MCF 10A (cell line): ENCODE data around the gene NLRP4. TPM values are rescaled to one million over a fixed set of nuclear protein-coding genes. Genes with fewer than 3 reads are reported as not detected.

Experiments used
- BruUV-seq: library from RNA; stranded (reverse); fragments of 400-500 nt; replicated peaks from 2 replicates; lab custom pipeline; 2021; lab: Mats Ljungman, UMichigan
- CTCF ChIA-PET: fragments of 300-600 bp; sonication (Branson Sonifier 250); formaldehyde crosslinking; extraction: SDS; loops from one replicate; lab custom pipeline; 2021; ENCODE audit warnings: antibody characterized with exemption, inconsistent platforms; lab: Yijun Ruan, JAX
- POLR2A ChIA-PET: fragments of 300-600, 350-650 bp; sonication (Branson Sonifier 250); formaldehyde crosslinking; extraction: SDS; loops from one replicate; lab custom pipeline; 2020; ENCODE audit warnings: antibody characterized with exemption, inconsistent platforms; lab: Yijun Ruan, JAX
- DNase-seq: peaks from one replicate; pipeline ENCODE4 v3.0.0-alpha.2; 2018; ENCODE audit not compliant: unreplicated experiment
- H3K27ac Mint-ChIP-seq: one replicate; pipeline ENCODE4 v1.8.0; 2022; ENCODE audit warnings: mild to moderate bottlenecking, low read depth, mixed read lengths; ENCODE audit not compliant: unreplicated experiment
- H3K27me3 Mint-ChIP-seq: one replicate; pipeline ENCODE4 v1.8.0; 2022; ENCODE audit warnings: mixed read lengths; ENCODE audit not compliant: insufficient read depth, unreplicated experiment
- H3K36me3 Mint-ChIP-seq: one replicate; pipeline ENCODE4 v1.8.0; 2022; ENCODE audit warnings: mild to moderate bottlenecking, moderate library complexity, mixed read lengths; ENCODE audit not compliant: insufficient read depth, unreplicated experiment
- H3K4me1 Mint-ChIP-seq: one replicate; pipeline ENCODE4 v1.8.0; 2022; ENCODE audit warnings: mixed read lengths; ENCODE audit not compliant: insufficient read depth, unreplicated experiment
- H3K4me3 Mint-ChIP-seq: one replicate; pipeline ENCODE4 v1.8.0; 2022; ENCODE audit warnings: mild to moderate bottlenecking, moderate library complexity, mixed read lengths; ENCODE audit not compliant: unreplicated experiment
- H3K9me3 Mint-ChIP-seq: one replicate; pipeline ENCODE4 v1.8.0; 2022; ENCODE audit warnings: mixed read lengths; ENCODE audit not compliant: unreplicated experiment
- intact Hi-C: fragments of 100-400 bp; cut with micrococcal nuclease; formaldehyde crosslinking; loops from 2 replicates; pipeline ENCODE4 v1.14.1; 2022
- total RNA-seq: library from RNA; stranded (reverse); gene quantifications from 2 replicates; pipeline ENCODE4 v1.2.3, GENCODE V29; 2022
- TF ChIP-seq, protein P1 (sequence below): fragments of 200-600 bp; IDR thresholded peaks from one replicate; pipeline ENCODE4 v1.8.0; 2022; ENCODE audit warnings: antibody characterized with exemption, mild to moderate bottlenecking; ENCODE audit not compliant: unreplicated experiment

NLRP4 gene
- total RNA-seq, 1 experiment from 2014 or later = not detected

DNA sequence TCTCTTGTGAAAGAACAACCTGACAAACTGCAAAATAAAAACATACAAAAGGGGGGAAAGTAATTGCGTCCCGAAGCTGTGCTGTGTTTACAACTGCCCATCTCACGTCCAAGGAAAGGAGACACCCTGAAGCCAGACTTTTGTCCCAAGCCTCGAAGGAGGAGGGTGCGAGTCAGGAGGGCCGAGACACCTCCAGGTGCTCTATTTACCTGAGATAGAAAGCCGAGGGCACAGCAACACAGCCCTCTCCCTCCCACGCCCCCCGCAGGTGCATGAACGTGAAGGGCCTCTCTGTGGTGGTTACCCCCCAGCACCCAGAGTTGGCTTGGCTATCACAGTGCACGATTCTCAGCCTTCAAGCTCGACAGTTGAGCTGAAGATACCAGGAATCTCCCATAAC is 62.6 kb downstream of the NLRP4 start:
- no TSS peak for BruUV-seq
- CTCF ChIA-PET = no interaction called here
- intact Hi-C loops = no loop called here
- no peak for DNase-seq
- no peaks in the 10 kb centered on the region for H3K27me3 Mint-ChIP-seq
- peaks cover 9% of the 10 kb centered on the region for H3K36me3 Mint-ChIP-seq
- POLR2A ChIA-PET = no interaction called here
- H3K4me3 Mint-ChIP-seq = no peak overlapping the region
- peaks cover 14% of the 10 kb centered on the region for H3K9me3 Mint-ChIP-seq
- H3K27ac Mint-ChIP-seq = no peak overlapping the region
- H3K4me1 Mint-ChIP-seq = no peaks in the 10 kb centered on the region
- TF ChIP-seq, protein P1, sequence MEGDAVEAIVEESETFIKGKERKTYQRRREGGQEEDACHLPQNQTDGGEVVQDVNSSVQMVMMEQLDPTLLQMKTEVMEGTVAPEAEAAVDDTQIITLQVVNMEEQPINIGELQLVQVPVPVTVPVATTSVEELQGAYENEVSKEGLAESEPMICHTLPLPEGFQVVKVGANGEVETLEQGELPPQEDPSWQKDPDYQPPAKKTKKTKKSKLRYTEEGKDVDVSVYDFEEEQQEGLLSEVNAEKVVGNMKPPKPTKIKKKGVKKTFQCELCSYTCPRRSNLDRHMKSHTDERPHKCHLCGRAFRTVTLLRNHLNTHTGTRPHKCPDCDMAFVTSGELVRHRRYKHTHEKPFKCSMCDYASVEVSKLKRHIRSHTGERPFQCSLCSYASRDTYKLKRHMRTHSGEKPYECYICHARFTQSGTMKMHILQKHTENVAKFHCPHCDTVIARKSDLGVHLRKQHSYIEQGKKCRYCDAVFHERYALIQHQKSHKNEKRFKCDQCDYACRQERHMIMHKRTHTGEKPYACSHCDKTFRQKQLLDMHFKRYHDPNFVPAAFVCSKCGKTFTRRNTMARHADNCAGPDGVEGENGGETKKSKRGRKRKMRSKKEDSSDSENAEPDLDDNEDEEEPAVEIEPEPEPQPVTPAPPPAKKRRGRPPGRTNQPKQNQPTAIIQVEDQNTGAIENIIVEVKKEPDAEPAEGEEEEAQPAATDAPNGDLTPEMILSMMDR = no peak

DNA sequence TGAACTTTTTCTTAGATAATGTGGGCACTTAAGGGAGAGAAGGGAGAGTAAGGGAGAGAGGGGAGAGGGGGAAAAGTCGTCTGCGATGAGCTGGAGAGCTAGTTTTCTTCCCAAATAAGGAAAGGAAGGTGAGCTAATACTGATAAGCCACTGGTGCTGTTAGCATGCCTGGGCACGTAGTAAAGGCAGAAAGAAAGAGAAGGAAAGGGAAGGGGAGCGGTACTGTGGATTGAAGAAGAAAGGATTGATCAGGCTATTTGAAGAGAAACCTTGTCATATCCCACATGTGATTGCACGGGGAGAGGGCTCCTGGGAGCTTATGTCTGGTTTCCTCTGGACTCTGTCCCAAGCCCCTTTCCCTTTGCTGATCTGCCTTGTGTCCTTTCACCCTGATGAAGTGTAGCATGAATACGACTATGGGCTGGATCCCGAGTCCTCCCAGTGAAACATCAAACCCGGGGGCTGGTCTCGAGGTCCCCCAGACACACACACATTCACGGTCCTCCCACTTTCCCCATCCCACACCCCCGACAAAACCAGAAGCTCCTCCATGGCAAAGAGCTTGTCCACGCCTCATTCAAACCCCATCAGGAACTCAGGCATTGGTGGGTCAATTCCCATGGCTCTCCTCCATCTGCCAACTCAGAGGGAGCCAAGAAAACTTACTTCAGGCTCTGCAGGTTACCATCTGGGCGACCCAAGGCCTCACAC is 65.2 kb downstream of the NLRP4 start:
- Mint-ChIP-seq H3K27me3 (no peaks in the 10 kb centered on the region), H3K4me1 (no peaks in the 10 kb centered on the region), H3K36me3 (peaks cover 6% of the 10 kb centered on the region), H3K9me3 (peaks cover 15% of the 10 kb centered on the region), H3K4me3 (no peak overlapping the region), H3K27ac (no peak overlapping the region)
- ChIA-PET CTCF (no interaction called here), POLR2A (no interaction called here)
- intact Hi-C loops = no loop called here
- DNase-seq = no peak
- no TSS peak for BruUV-seq
- TF ChIP-seq, protein P1 = no peak

DNA sequence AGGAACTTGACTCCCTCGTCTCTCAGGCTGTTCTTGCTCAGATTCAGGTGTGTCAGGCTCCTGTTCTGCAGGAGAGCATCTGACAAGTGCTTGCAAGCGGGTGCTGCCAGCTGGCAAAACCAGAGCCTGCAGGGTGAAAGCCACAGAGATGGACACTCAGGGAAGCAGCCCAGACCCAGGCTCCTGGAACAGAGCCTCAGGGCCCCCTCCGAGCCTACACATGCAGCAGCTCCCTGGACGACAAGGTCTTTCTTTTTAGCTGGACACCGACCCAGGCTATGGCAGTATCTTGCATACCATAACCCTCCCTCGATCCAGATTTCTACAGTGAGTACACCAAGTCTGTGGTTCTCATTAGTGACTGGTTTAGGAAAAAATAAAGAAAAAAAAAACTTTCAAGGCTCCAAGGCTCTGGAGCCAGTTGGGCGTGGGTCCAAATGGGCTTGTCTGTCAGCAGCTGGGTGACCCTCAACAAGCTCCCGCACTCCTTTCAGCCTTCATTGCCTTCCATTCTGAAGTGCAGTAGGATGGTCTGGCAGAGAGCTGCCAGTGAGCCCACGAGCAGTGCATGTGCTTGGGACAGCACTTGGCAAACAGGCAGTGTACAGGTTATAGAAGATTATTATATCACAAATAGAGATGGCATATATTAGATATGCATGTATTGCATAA is 65.9 kb downstream of the NLRP4 start:
- H3K4me1 Mint-ChIP-seq = no peaks in the 10 kb centered on the region
- BruUV-seq = no TSS peak
- H3K9me3 Mint-ChIP-seq = peaks cover 15% of the 10 kb centered on the region
- no peaks in the 10 kb centered on the region for H3K36me3 Mint-ChIP-seq
- intact Hi-C loops = no loop called here
- no peak for DNase-seq
- no peaks in the 10 kb centered on the region for H3K27me3 Mint-ChIP-seq
- H3K27ac Mint-ChIP-seq = no peak overlapping the region
- H3K4me3 Mint-ChIP-seq = no peak overlapping the region
- POLR2A ChIA-PET = no interaction called here
- TF ChIP-seq, protein P1 = no peak
- CTCF ChIA-PET = no interaction called here

DNA sequence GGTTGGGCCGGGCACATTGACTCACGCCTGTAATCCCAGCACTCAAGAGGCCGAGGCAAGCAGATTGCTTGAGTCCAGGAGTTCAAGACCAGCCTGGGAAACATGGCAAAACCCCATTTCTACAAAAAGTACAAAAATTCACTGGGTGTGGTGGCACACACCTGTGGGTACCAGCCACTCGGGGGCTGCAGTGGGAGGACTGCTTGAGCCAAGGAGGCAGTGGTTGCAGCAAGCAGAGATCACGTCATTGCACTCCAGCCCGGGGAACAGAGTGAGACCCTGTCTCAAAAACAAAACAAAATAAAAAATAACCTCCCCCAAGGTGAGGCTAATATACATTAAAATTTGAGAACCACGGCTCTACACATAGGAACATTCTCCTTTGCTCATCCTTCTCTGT is 70.9 kb downstream of the NLRP4 start:
- no peaks in the 10 kb centered on the region for H3K27me3 Mint-ChIP-seq
- no TSS peak for BruUV-seq
- H3K4me1 Mint-ChIP-seq = no peaks in the 10 kb centered on the region
- H3K36me3 Mint-ChIP-seq = no peaks in the 10 kb centered on the region
- peaks cover 48% of the 10 kb centered on the region for H3K9me3 Mint-ChIP-seq
- CTCF ChIA-PET = no interaction called here
- DNase-seq = no peak
- no peak overlapping the region for H3K4me3 Mint-ChIP-seq
- TF ChIP-seq, protein P1 = no peak
- no peak overlapping the region for H3K27ac Mint-ChIP-seq
- POLR2A ChIA-PET = no interaction called here
- intact Hi-C loops = no loop called here
